Bronchial smooth muscle cell (primary cell): Measurements from ENCODE around the gene RNASE13. TPM values are rescaled to one million over a fixed set of nuclear protein-coding genes. Genes with fewer than 3 reads are reported as not detected.

Experiments
- total RNA-seq: library from RNA; depleted of rRNA; stranded (reverse); fragments of >200 nt; gene quantifications from 2 replicates; pipeline ENCODE4 v1.2.1, GENCODE V29; 2014

RNASE13 gene, protein sequence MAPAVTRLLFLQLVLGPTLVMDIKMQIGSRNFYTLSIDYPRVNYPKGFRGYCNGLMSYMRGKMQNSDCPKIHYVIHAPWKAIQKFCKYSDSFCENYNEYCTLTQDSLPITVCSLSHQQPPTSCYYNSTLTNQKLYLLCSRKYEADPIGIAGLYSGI
- not detected in 2 replicates for total RNA-seq

GRCh38 chr14:21034707-21035106, at the start of gene RNASE13:
RNASE13 (minus strand) TSS chr14:21034807; CDS start chr14:21034288, 519 bp downstream.

DNA sequence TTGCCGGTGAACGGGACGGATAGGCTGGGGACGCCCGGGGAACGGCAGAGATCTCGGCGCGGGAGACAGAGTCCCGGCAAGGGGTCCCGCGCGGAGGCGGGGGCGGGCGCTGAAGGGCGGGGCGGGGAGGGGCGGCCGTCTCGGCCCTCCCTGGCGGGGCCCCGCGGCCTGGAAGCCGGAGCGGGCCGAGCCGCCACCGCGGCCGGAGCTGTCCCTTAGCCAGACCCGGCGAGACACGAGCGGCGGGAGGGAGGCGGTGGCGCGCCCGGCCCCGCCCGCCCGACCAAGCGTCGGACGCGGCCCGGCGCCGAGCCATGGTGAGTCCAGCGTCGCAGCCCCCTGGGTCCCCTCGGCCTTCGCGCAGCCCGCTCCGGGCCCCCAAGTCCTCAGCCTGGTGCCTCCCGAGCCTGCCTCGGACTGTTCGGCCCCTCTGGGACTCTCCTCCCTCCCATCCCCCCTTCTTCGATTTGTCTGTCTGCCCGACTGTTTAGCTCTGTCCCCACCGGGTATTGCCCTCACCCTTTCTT, 35.5 kb upstream of the RNASE13 start, which contains the start of gene ARHGEF40:
Gene ARHGEF40 (plus strand): TSS at position 222 of the 527 bp plus-strand sequence. CDS start 93 bp downstream, at position 315.

GRCh38 chr14:21057803-21058675, 23.4 kb upstream of the RNASE13 start, which contains the start of gene RNASE8:
RNASE8 (plus strand) TSS chr14:21057822; CDS start chr14:21057893, 71 bp downstream.

DNA sequence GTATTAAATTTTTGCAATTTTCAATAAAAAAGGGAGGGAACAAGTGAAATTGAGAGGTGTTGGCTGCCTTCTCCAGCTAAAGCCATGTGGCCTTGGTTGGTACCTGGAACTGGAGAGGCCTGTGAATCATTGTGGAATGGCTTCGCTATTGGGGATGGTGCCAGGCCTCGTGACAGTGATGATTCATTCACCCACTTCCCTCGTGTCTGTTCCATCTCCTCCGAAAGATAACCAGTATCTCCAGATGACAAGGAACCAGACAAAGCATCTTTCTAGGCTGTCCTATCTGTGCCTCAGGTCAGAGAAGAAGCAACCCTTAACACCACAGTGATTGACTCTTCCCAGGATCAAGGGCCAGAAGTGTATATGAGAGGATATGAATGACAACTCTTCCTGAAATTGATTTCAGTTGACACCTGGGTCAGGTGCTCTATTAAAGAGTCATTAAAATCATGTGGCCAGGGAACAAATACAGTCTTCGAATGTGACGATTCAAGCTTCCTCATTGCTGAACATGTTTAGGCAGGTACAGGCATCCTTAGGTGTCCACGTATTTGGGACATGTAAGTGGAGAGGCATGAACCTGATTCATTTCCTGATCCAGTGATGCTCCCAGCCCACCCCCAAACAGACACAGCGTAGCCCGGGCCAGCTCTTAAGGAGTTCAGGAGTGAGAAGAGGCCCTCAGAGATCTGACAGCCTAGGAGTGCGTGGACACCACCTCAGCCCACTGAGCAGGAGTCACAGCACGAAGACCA, 7.2 kb upstream of the RNASE13 start, which contains the start of gene RNASE7:
Gene RNASE7 (plus strand): TSS at position 687 of the 758 bp plus-strand sequence. CDS start 631 bp downstream, outside the sequence.

GRCh38 chr14:21029917-21030316, 4.7 kb downstream of the RNASE13 start, which contains the start of gene TPPP2:
TPPP2 (plus strand) TSS chr14:21030217; CDS start chr14:21030582, 365 bp downstream.

DNA sequence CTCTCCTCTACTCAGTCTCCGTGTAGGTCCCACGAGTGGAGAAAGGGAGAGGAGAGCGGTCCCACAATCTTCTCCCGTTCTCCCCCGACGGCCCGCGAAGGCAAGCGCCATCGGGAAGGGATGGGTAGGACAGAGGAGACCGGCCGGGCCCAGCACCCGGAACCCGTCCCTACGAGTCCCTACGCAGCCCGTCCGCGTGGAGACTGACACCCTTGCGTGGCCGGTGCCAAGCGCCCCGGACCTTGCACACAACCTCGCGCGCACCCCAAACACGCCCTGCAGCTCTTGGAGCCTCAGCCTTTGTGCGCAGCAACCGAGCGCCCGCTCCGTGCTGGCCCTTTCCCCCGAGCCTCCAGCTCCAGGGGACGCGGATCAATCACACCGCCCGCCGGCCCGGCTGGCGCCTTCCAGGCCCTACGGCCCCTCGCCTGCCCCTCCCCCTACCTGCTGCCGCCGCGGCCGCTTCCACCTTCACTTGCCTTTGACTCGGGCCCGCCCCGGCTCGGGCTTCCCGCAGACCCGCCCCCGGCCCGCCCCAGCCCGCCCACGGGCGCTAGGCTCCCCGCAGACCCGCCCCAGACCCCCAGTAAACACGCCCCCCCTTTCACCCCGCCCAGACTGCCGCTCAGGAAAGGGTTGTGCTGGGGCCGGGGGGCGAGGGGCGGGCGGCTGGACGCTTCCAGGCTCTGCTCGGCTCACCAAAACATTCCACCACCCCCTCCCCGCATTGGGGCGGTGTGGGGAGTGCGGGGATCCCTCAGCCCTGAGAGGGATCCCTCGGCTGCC, 9.8 kb downstream of the RNASE13 start, which contains the start of gene NDRG2:
Gene NDRG2 (minus strand): TSS at position 477 of the 786 bp plus-strand sequence. CDS start 1,746 bp downstream, outside the sequence.

GRCh38 chr14:20998674-20999366, 35.8 kb downstream of the RNASE13 start, which contains the start of gene SLC39A2:
SLC39A2 (plus strand) TSS chr14:20999293; CDS start chr14:20999447, 154 bp downstream.

DNA sequence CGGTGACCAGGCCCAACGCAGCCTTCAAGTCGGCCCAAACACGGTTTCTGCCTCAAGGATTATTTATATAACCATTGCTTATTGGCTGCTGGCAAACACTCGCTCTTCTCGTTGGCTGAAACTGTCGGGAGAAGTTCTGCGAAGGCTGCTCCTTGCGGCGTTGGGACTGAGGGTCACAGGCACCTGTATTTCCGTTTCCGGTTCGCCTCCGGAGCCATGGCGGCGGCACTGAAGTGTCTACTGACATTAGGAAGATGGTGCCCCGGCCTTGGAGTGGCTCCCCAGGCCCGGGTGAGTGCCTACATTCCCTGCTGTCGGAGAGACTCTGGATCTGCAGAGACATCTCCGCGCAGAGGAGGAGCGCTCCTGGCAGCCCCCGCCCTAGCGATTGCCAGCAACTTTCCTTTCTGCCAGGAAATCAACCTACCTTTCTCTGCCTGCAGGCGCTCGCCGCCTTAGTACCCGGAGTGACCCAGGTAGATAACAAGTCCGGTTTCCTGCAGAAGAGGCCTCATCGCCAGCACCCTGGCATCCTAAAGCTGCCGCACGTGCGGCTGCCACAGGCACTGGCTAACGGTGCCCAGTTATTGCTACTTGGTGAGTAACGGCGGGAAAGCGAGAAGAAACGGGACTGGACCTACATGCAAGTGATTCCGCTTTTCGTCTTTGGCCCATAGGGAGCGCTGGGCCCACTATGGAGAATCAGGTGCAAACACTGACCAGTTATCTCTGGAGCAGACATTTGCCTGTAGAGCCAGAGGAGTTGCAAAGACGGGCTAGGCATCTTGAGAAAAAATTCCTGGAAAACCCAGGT, 44.6 kb downstream of the RNASE13 start, which contains the start of gene METTL17:
Gene METTL17 (plus strand): TSS at position 194 of the 814 bp plus-strand sequence. CDS start 23 bp downstream, at position 217.

Other genes starting within 250 kb of the RNASE13 start
- 0.16 TPM in 1 of 2 replicates, not detected in the other for gene RNASE1, start 232.0 kb downstream of the RNASE13 start, total RNA-seq
- gene RNASE3, start 143.4 kb downstream of the RNASE13 start, total RNA-seq: 0.16 TPM in 1 of 2 replicates, not detected in the other
- not detected in 2 replicates for gene RNASE2, start 79.3 kb downstream of the RNASE13 start, total RNA-seq
- gene METTL17, start 44.8 kb downstream of the RNASE13 start, total RNA-seq: 19.1 and 25.4 TPM in 2 replicates
- 0.95 TPM in 1 of 2 replicates, not detected in the other for gene SLC39A2, start 35.5 kb downstream of the RNASE13 start, total RNA-seq
- gene NDRG2, start 9.7 kb downstream of the RNASE13 start, total RNA-seq: 0.52 TPM in 1 of 2 replicates, not detected in the other
- not detected in 2 replicates for gene TPPP2, start 4.6 kb downstream of the RNASE13 start, total RNA-seq
- gene RNASE7, start 7.6 kb upstream of the RNASE13 start, total RNA-seq: not detected in 2 replicates
- gene RNASE8, start 23.0 kb upstream of the RNASE13 start, total RNA-seq: not detected in 2 replicates
- gene ARHGEF40, start 35.5 kb upstream of the RNASE13 start, total RNA-seq: 37.4 and 40.5 TPM in 2 replicates
- 0.63 and 1.1 TPM in 2 replicates for gene ZNF219, start 63.8 kb upstream of the RNASE13 start, total RNA-seq
- not detected in 2 replicates for gene TMEM253, start 66.3 kb upstream of the RNASE13 start, total RNA-seq
- gene OR5AU1, start 121.3 kb upstream of the RNASE13 start, total RNA-seq: not detected in 2 replicates
- 581 and 824 TPM in 2 replicates for gene HNRNPC, start 234.6 kb upstream of the RNASE13 start, total RNA-seq
- gene RPGRIP1, start 245.3 kb upstream of the RNASE13 start, total RNA-seq: 0.16 TPM in 1 of 2 replicates, not detected in the other